GM21737 (cell line): ENCODE data around the gene DSCAML1.

ENCODE experiments used
- ATAC-seq: cut with Tn5 transposase; IDR thresholded peaks from one replicate; pipeline ENCODE4 v1.9.1; 2021; ENCODE audit warnings: mild to moderate bottlenecking, moderate library complexity; ENCODE audit not compliant: unreplicated experiment

The DSCAML1 gene

DNA sequence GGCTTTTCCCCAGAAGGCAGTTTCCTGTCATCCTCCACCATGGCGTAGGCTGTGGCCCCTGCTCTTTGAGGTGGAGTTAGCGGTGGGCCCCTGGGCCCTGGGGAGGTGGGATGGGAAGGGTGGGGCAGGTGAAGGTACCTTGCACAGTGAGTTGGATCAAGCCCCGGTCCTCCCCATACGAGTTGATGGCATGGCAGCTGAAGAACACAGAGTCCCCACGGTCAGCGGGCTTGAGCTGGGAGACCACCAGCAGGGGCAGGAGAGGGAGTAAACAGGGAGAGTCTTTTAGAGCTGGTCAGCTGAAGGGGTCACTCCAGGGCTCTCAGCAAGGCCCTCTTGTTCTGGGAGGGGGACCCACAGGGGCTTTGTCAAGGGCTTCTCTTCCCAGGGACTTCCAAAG lies 316.0 kb downstream of the DSCAML1 start:
- ATAC-seq, result no peak

DNA sequence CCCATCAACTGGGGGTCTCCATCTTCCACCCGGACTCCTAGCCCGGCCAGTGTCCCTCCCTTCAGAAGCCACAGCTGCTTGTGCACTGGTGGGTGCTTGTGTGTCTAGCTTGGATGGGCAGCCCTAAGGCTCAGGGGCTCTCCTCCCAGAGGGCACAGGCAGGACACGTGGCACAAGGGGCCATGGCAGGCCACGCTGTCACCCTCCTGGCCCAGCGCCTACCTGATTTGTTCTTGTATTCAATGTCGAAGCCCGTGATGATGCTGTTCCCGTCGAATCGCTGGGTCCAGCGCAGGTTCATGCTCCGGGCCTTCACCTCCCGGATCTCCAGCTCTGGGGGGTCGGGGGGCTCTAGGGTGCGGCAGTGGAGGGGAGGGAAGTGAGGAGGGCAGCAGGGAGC lies 316.8 kb downstream of the DSCAML1 start:
- ATAC-seq, result no peak

- no peak for ATAC-seq
Measured at GRCh38 chr11:117479372-117479771, 317.6 kb downstream of the DSCAML1 start.

GRCh38 chr11:117478926-117479325 lies 318.1 kb downstream of the DSCAML1 start:
- ATAC-seq, result no peak

- no peak for ATAC-seq
Measured at GRCh38 chr11:117478126-117478860, 318.7 kb downstream of the DSCAML1 start.

GRCh38 chr11:117477721-117478120 lies 319.3 kb downstream of the DSCAML1 start:
- no peak for ATAC-seq

- no peak for ATAC-seq
Measured at GRCh38 chr11:117476531-117477142, 320.4 kb downstream of the DSCAML1 start.

DNA sequence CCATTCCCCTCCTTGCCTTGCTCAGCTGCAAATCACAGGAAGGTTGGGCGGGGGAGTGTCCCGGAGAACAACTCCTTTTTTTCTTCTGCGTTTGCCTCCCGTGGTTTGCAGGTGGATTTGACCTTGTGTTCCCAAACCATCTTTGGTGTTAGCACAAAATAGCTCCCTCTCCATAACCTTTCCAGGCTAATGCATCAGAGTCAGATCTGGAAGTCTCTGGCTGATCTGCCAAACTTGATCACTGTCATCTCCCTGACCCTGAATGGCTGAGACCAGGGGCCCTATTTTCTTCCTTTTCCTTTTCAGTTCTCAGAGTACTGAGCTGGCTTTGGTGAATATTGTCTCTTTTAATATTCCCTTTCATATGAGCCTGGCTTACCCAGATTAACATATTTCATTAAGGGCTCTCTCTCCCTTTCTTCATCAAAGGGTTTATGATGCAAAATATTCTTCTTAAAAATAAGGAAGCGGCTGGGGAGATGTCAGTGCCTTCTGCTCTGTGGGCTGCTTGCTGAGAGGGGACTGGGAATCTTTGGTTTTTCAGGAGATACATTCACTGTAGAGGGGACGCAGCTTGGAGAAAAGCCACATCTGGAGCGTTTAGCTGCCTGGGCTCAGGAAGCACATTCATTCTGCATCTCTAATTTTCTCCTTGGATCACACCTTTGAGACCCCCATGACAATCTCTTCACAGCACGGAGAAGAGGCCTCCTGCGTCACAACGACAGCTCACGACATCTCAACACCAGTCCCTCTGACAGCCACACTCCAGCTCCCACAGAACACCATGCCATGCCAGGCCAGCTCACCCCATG lies 321.1 kb downstream of the DSCAML1 start:
- ATAC-seq, result no peak

DNA sequence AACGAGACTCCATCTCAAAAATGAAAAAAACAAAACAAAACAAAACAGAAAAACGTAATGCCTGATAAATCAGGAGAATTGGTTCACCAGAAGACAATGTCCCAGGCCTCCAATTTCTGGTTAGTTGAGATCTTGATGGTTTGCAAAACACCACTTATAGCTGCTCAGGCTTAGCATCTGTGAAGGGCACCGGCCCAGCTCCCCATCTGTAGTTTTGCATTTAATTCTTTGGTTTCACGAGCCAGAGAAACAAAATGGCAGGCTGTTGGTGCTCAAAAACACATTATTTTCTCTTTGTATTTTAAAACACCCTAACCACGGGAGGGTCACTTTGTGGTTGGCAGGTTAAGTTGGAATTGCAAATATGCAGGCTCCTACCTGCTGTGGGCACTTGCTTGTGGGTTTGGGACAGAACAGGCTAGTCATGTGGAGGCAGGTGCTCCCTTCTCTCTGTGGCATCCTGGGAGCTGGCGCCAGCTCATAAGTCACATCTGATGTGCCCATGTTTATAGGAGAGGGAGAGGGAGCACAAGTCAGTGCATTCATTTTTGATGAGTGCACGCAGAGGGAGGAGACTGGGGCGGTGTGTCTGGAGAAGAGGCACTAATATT lies 323.4 kb downstream of the DSCAML1 start:
- no peak for ATAC-seq

- ATAC-seq, result no peak
Measured at GRCh38 chr11:117471776-117472175, 325.2 kb downstream of the DSCAML1 start.

- ATAC-seq, result no peak
Measured at GRCh38 chr11:117470576-117470975, 326.4 kb downstream of the DSCAML1 start.

DNA sequence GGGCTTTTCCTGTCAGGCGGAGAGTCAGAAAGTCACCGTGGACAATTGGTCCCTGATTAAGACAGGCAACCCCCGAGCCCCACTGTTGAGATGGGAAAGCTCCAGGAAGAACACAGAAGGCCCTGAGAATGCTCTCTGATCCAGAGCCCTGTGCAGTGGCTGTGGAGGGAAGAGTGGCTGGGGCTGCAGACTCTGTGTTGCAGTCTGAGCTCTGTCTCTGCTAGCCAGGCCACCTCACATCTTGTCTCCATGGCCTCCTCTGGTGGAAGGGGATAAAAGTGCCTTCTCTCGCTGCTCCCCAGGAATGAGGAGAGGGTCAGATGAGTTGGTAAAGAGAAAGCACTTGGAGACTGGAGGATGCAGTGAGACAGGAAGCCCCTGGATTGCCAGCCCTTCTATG lies 328.1 kb downstream of the DSCAML1 start:
- ATAC-seq, result no peak

DNA sequence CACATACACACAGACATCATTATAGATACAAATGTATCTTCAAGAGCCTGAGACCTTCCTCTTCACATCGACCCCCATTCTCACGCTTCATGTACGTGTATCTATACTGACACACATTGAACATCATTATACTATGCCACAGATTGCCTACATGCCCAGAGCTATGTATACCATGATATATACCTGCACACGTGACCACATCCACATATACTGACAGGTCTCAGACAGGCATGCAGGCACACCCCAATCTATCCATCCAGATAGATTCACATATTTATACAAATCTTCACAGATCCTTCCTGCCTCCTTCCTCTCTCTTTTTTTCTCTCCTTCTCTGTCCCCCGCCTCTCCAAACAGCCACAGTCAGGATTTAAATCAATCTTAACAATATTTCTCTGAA lies 329.2 kb downstream of the DSCAML1 start:
- no peak for ATAC-seq

DNA sequence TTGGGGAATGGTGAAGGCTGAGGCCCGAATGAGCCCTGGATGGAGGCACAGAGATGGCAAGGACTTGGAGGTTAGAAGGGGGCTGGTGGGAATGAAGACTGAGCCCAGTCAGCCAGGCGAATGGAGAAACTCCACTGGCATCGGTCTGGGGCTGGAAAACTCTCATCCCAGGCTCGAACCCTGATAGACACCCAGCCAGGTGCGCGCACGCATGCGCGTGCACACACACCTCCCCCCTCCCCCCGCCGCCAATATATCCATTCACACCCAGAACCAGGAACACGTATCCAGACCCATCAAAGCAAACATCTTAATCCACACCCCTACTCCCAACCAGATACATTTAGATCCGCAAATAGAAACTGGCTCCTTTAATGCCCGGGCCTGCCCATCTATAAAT lies 330.1 kb downstream of the DSCAML1 start:
- no peak for ATAC-seq

- ATAC-seq, result no peak
Measured at GRCh38 chr11:117465236-117465997, 331.6 kb downstream of the DSCAML1 start.

GRCh38 chr11:117464778-117465177 lies 332.2 kb downstream of the DSCAML1 start:
- ATAC-seq, result no peak

DNA sequence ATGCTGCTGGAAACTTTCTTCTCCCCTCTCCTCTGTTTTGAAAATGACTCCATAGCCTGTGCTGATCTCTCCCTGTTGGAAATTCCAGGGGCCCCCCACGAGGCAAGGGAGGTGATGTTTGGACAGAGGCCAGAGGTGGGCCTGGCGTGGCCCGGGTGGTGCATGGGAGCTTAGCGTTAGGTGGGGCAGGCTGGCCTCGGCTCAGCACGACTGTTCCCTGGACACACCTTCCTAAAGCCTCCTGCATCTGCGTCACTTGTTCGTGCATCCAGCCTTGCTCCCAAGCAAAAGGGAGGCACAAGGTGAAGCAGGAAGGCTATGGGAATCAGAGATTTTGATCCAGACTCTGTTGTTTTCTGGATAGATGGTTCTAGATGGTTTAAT lies 334.2 kb downstream of the DSCAML1 start:
- no peak for ATAC-seq

DNA sequence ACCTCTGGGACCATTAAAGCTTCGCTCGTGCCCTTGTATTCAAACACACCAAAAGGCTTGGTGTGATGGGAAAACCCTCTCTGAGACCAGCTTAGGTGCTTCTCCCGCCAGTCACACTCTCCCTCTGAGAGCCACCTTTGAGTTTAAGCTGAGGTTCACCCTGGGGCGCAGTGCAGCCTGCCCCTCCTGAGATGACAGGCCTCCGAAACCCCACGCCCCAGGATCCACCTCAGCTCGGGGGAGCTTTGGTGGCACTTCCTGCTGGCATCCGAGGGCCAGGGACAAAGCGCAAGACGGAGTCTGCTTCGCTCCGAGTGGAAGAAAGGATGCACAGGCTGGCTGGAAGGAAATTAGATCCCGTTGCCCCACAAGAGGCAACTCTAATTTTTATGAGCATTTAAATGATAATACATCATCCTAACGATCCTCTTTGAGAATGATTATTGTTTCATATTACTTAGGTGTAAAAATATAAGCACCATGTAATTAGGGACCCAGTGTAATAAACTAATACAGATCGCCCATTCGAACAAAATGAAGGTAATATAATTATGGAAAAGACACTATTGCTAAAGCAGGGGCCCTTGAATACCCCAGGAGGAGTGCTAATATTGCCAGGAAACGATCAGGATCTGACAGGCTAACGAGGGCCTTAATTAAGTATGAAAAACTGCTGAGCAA lies 334.7 kb downstream of the DSCAML1 start:
- ATAC-seq, result no peak

DNA sequence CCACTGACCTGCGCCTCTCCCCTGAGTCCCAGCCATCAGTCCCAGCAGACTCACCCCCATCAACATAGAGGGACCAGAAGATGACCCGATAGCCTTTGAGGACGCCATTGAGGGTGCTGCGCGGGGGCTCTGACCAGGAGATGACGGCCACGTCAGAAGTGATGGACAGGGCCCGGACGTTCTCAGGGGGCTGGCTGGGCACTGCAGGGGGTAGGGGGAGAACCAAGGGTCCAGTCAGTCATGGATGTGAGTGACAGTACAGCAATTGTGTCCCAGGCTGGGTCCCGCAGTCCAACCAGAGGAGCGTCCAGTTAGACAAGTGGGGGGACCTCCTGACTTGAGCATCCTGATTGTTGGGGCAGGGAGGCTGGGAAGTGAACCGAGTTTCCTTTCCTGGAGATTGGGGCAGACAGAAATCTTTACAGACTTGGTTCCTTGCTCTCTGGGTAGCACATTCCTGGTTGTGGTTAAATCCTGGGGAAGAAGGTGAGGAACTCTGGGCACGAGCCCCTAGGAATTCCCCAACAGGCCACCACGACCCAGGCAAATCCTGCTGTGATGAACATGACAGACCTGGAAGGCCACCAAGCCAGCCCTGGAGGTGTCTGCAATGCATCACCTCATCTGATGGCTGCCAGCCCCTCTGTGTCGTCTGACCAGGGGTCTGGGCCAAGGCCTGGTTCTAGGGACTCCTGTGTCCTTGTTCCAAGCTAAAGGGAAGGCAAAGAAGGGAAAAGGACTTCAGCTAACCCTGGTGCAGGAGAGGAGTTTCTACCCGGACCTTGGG lies 335.4 kb downstream of the DSCAML1 start:
- ATAC-seq, result no peak

DNA sequence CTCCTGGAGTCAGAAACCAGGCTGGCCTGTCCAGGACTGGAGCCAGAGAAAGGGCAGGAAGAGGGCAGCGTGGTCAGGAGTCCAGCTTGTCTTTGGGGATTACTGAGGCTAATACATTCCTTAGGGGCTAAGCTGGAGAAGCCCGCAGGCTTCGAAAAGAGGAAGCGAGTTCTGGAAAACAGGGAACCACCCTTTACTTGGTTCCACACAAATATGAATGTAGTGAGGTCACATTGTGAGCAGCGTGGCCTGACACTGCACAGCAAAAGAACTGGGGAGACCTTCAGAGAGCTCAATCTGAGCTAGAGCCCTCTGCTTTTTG lies 337.1 kb downstream of the DSCAML1 start:
- ATAC-seq, result no peak
